A673 (cell line): ENCODE measurements around the gene HOXA9.

ENCODE experiments used
- CTCF ChIP-seq: fragments of 300-800, 200-600 bp; sonication (generic); conservative IDR thresholded peaks from 2 replicates; pipeline ENCODE4 v1.5.1; 2017; ENCODE audit warnings: low read depth, mild to moderate bottlenecking, antibody characterized with exemption, low read length, moderate library complexity, mixed read lengths
- EZH2 ChIP-seq: fragments of 200-600 bp; sonication (generic); IDR thresholded peaks from 2 replicates; pipeline ENCODE4 v1.6.1; 2017; ENCODE audit warnings: borderline replicate concordance, low read depth, mild to moderate bottlenecking, mixed read lengths, antibody characterized with exemption, low read length; ENCODE audit not compliant: poor library complexity, severe bottlenecking

GRCh38 chr7:27191161-27191731, 25.9 kb upstream of the HOXA9 start:
- TF ChIP-seq CTCF (no peak), EZH2 (no peak)
